ENCODE measurements around the gene C1QTNF6.

C1QTNF6 gene

DNA sequence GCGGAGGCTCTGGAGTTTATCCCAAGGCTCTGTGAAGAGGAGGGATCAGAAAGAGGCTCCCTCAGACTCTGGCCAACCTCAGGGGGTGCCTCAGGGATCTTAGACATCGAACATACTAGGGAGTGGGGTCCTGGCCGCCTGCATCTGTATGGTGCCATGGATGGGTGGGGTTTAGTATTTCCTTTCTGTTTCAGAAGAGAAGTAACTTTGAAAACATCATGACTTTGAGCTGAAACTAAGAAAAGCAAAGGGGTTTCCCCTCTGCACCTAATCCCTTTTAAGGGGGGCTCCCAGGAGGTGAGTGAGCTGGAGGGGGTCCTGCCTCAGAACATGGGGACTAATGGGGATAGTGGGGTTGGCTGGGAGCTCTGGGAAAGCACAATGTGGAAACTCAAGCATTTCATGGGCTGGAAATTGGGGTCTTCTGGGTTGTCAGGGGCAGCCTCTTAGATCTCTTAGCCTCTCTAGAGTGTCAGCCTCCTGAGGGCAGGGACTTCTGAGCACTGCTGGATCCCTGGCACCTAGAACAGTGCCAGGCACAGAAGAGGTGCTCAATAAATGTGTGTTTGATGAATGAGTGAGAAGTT is 36.0 kb upstream of the C1QTNF6 start:
- DNase-seq = no peak

- peak in 1 of 2 donors; percentile 70 for DNase-seq
Observed at GRCh38 chr22:37222440-37222971, 34.5 kb upstream of the C1QTNF6 start.

DNA sequence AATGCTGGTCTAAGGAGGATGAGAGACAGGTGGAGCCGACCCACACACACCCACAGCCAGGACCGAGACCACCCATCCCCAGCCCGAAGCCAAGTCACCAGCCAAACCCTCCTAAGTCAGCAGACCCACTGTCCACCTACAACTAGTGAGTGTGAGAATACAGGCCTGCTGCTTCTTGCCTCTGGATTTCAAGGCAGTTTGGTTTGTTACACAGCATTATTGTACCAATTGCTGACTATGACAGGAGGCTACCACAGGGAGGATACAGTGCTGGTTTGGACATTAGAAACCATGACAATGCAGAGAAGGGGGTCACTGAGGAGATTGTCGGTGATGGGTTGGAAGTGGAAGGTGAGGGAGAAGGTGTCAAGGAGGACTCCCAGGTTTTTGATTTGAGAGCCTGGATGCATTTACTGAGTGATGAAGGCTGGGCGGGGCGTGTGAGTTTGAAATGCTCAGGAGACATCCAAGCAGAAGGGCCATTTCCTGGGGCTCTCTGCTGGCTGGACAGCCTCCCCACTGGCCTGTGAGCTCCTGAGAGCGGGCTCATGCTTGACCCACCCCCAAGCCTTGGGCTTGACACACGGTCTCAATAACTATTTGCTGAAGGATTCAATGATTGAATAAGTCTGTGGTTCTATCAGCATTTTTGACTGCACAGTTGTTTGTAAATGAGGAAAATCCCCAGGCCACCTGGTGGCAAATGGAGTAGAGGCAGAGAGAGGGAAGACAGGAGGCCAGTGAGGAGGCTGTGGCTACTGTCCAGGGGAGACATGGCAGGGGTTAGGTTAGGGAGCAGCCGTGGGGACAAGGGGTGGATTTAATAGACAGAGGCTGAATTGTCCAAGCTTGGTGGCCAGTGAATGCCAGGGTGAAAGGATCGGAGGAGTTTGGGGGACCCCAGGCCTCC is 33.6 kb upstream of the C1QTNF6 start:
- DNase-seq = no peak

DNA sequence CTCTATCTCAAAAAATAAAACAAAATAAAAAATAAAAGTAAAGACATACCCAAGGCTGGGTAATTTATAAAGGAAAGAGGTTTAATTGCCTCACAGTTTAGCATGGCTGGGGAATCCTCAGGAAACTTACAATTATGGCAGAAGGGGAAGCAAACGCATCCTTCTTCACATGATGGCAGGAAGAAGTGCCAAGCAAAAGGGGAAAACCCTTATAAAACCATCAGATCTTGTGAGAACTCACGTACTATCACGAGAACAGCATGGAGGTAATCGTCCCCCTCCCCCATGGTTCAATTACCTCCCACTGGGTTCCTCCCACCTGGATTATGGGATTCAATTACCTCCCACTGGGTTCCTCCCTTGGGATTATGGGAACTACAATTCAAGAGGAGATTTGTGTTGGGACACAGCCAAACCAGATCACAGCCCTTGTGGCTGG is 32.5 kb upstream of the C1QTNF6 start:
- DNase-seq = no peak

DNA sequence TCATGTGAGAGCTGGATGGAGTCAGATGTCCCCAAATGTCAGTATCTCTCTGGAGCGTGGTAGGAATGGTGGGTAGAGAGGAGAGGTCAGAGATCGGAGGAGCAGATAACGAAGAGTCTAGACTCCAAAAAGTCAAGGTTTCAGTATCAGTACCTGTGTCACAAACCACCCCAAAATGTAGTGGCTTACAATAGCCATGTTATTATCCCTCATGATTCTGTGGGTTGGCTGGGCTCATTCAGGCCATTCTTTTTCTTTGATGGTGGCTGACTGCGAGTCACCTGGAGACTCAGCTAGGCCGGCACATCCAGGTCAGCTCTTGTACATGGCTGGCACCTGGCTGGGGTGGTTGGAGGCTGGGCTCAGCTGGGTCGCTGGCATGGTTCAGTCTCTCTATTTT is 31.5 kb upstream of the C1QTNF6 start:
- DNase-seq = no peak

DNA sequence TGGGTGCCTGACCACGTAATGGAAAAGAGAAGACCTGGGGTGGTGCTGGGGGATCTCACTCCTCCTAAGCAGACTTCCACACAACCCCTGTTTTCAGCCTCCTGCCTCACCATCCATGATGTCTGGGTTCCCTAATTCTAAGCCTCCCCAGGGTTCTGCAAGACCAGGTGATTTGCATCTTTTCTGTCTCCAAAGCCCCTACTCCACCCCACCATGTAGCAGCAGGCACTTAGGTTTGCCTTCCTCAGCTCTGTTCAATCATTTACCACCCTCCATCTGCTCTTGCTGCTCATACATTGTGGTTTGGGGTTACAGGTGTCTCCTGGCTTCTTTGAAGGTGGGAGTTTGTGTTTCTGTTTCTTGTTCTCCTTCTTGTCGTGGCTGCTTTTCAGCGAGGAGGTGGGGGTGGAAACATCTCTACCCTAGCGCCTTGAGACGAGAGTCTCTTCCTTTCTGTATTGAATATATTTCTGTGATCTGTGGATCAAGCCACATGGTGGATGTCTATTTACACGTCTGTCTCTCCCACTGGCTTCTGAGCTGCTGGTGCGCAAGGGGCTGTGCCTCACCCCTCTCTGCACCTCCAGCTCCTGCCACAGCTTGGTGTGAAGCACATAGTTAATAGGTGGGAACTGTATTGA is 30.8 kb upstream of the C1QTNF6 start:
- peak; percentile 77 to 85 for DNase-seq

GRCh38 chr22:37218399-37218770 is 30.3 kb upstream of the C1QTNF6 start:
- no peak for DNase-seq

DNA sequence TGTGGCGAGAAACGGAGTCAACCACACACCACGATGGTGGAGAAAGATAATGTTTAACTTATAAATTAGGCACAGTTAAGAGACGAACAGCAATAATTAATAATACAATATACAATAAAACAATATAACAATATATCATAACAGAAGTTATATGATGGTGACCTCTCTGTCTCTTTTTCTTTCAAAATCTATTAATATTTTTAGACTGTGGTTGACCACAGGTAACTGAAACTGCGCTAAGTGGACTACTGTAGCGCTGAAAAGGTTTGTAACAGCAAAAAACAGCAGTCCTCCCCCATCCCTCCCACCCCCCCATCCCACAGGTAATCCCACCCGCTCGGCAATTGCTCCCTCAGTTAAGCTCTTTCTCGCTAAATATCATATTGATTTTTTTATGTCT is 27.8 kb upstream of the C1QTNF6 start:
- DNase-seq = no peak

DNA sequence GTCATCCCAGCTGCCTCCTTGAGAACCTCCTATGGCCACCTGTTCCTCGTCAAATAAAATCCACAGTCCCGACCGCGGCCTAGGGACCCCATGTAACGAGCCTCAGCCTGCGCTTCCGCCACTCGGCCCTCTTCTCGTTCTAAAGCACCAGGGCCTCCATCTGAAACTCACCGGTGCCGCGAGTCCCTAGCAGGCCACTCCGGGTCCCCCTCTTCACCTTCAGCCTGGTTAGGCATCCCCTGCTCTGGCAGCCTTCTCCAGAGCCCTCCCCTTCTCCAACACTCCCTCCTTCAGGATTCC is 26.6 kb upstream of the C1QTNF6 start:
- DNase-seq = no peak

DNA sequence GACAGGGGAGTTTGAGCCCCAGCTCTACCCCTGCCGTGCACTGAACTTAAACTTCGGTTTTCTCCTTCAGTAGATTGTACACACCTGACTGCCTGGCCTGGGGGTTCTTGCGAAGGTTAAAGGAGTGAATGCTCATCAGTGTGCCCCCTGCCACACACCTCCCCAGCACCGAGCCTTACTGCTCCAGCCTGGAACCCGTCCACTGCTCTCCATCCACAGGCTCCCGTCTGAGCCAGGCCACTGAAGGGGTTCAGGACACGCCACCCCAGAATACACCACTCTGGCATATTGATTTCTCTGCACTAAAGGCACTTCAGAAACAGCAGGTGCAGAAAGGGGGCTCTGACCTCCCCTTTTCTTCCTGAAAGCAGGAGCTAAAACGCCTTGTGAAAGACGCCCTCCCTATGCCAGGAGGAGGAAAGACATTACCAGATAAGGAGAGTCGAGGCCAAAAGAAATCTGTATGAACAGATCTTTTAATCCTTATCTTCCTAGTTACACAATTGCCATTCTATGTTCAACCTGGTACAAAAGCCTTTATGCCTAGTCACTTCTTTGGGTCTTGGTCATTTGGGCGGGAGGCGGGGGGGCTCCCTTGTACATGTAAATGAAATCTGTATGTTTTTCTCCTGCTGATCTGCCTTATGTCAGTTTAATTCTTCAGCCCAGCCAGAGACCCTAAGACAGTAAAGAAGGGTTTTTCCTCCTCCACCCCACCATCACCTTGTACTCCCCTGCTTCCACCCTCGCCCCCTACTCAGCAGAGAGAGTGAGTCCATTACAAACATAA is 26.1 kb upstream of the C1QTNF6 start:
- no peak for DNase-seq

DNA sequence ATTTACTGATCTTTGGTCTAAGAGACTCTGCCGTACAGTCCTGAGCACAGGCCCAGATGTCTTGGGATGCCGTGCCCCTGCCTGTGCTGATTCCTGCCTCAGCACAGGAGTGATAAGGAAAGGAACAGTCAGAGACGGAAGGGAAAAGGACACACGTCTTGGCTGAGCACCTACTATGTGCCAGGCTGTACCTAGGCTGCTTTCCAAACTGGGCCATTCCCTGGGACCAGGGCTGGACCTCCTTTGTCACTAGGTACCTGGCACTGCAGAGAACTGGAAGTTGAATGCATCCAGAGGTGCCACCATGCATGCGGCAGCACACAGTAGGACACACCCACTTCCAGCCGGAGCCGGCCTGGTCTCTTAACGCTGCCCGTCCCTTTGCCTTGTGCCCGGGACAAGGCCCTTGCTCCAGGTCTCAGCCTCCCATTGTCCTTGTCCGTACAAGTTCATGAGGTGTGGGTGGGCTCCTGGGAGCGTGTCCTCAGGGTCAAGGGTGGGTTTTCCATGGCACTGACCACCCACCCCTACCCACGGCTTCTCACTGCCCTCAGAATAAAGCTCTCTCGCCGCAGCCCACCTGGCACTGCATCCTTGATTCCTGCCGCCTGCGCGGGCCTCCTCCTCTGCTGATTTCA is 25.3 kb upstream of the C1QTNF6 start:
- no peak for DNase-seq

DNA sequence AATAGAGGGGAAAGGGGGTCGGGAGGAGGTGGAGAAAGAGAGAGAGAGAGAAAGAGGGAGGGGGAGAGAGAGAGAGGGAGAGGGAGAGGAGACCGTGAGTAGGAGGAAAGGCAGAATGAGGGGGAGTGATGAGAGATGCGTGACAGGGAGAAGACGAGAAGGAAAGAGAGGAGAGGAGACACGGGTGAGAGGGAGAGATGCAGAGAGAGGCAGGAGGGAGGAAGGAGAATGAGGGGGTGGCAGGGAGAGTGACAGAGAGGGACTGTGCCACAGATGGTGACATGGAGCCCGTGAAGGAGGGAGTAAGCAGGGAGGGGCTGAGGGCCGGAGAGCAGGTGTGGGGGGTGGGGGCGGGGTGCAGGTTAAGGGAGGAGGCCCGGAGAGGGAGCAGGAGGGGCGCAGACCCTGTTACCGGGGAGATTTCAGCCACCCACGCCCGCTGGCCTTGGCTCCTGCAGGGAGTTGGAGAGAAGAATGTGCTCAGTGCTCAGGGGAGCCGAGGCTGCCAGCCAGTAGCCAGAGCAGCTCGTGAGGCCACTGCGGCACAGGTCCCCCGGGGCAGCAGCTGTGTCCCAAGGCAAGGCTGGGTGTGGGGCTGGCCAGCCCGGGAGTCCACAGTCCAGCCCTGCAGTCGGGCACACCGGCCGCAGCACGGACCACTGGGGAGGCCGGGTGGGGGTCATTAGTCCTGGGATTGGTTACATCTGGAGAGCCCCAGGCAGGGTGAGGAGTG is 24.3 kb upstream of the C1QTNF6 start, which contains the start of gene SSTR3:
TSS of gene SSTR3 (minus strand) at position 304 of the 733 bp plus-strand sequence. CDS start 4,674 bp downstream, outside the sequence.
- DNase-seq = no peak

- no peak for DNase-seq
Observed at GRCh38 chr22:37211866-37212173, 23.8 kb upstream of the C1QTNF6 start.

DNA sequence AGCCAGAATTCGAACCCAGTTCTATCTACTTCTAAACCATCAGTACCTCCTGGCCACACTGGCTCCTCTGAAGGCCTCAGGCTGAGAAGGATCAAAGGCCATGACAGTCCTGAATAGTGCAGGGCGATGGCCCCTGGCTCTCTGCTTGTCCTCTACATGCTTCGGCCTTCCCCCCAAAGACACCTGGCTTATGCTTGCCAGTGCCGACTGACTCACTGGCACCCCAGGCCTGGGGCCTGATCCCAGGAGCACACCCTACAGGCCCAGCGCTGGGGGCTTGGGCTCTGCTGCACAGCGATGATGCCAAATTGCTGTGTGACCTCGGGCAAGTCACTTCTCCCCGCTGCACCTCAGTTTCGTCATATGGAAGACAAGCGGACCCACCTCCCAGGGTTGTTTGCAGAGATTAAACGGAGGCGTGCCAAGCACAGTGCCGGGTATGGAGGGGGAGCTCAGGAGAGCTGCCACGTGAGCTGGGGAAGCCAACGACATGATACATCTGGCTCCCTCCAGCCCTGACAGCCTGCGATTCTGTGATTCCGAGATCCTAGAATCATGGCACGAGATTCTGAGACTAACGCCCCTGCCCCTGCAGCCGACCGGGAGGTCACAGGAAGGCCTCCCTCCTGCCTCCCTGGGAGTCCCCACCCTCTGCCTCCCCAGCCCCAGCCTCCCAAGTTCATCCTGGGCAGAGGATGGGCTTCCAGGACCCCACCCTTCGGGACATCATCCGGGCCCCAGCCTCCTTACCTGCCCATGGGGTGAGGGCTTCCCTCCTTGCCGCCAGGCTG is 23.2 kb upstream of the C1QTNF6 start:
- DNase-seq = no peak

DNA sequence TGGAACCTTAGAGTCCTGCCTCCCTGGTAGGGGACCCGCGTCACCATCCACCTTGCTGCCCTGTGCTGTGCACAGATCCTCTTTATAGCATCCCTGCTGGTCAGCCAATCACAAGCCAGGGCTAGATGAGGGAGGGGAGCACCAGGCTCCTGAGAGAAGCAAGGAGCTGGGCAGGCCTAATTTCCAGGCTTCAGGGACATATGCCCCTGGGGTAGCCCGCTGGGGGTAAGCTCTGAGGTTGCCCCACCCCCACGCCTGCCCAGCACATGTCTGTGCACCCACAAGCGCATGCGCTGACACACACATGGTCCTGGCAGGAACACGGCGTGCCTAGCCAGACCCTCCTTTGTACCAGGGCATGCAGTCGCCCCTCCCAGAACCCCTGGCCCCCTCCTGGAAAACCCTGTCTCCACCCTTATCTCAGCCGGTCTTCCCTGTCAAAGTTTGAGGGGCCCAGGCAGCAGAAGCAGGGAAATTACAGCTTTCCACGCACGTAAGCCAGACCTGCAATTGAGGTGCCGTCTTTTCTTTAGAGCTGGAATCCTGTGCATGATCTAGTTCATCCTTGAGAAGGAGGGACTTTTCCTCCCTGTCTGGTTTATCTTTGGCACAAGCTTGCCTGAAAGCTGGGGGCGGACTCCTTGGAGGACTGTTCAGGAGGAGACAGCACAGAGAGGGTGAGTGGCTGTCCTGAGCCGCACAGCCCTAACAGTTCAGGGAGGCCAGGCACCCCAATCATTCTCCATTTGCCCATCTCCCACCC is 22.2 kb upstream of the C1QTNF6 start:
- DNase-seq = no peak

- DNase-seq = no peak
Observed at GRCh38 chr22:37209140-37209845, 21.2 kb upstream of the C1QTNF6 start.

- DNase-seq = no peak
Observed at GRCh38 chr22:37208401-37209139, 20.5 kb upstream of the C1QTNF6 start.

DNA sequence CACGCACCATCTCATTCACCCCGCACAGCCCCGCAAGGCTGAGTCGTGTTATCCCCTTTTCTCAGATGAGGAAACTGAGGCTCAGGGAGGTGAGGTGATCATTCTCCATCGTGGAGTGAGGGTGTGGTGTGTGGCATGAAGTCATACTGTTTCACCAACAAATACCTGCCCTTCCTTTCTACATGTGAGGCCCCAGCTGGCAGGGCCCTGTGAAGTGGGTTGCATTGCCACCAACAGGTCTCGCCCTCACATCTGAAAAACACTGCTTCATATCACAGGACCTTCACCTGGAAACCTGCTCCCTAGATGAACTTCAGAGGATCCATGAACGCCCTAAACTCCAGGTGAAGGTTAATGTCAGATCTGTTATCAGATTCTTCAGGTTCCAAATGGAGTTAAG is 19.9 kb upstream of the C1QTNF6 start:
- DNase-seq = no peak
